BJ (cell line): ENCODE measurements around the gene TNFRSF21. TPM values are rescaled to one million over a fixed set of nuclear protein-coding genes. Genes with fewer than 3 reads are reported as not detected.

ENCODE experiments used
- CTCF ChIA-PET: fragments of 350-600 bp; formaldehyde crosslinking; extraction: SDS; loops from one replicate; lab custom pipeline; 2021; ENCODE audit warnings: antibody characterized with exemption, inconsistent platforms; lab: Yijun Ruan, JAX
- POLR2A ChIA-PET: fragments of 300-600 bp; sonication (Branson Sonifier 250); formaldehyde crosslinking; extraction: SDS; loops from one replicate; lab custom pipeline; 2021; ENCODE audit warnings: antibody characterized with exemption; lab: Charles Lee
- DNase-seq: peaks from one replicate; pipeline ENCODE4 v3.0.0-alpha.2; 2011; ENCODE audit warnings: low read depth
- H3K27me3 ChIP-seq: 2 replicates; pipeline ENCODE4 v1.6.0; 2011; ENCODE audit warnings: low read length; ENCODE audit not compliant: control insufficient read depth, insufficient read depth
- H3K36me3 ChIP-seq: 2 replicates; pipeline ENCODE4 v1.5.1; 2011; ENCODE audit warnings: low read length; ENCODE audit not compliant: control insufficient read depth, insufficient read depth
- H3K4me3 ChIP-seq: 2 replicates; pipeline ENCODE4 v1.5.1; 2011; ENCODE audit warnings: low read depth, mild to moderate bottlenecking, control low read depth, low read length
- polyA plus RNA-seq: library from polyadenylated mRNA; depleted of rRNA; stranded (reverse); fragments of >200 nt; gene quantifications from 2 replicates; pipeline ENCODE4 v1.2.3, GENCODE V29; 2011
- TF ChIP-seq, protein P1 (sequence below): IDR thresholded peaks from 2 replicates; pipeline ENCODE4 v1.5.1; 2011; ENCODE audit warnings: low read depth, mild to moderate bottlenecking, control low read depth, inconsistent platforms, low read length, moderate library complexity; ENCODE audit not compliant: insufficient read depth

TNFRSF21 gene
- polyA plus RNA-seq, 1 experiment, result 3.6 TPM

GRCh38 chr6:47203266-47203937 lies 106.3 kb downstream of the TNFRSF21 start:
- ChIA-PET CTCF (interaction anchor here (1.2 kb wide), 1 partner anchor 10 kb away, joined by 3 read pairs; no protein-coding TSS in a partner anchor), POLR2A (no interaction called here)
- H3K27me3 ChIP-seq, result peaks cover 3% of the 10 kb centered on the region
- TF ChIP-seq, protein P1, sequence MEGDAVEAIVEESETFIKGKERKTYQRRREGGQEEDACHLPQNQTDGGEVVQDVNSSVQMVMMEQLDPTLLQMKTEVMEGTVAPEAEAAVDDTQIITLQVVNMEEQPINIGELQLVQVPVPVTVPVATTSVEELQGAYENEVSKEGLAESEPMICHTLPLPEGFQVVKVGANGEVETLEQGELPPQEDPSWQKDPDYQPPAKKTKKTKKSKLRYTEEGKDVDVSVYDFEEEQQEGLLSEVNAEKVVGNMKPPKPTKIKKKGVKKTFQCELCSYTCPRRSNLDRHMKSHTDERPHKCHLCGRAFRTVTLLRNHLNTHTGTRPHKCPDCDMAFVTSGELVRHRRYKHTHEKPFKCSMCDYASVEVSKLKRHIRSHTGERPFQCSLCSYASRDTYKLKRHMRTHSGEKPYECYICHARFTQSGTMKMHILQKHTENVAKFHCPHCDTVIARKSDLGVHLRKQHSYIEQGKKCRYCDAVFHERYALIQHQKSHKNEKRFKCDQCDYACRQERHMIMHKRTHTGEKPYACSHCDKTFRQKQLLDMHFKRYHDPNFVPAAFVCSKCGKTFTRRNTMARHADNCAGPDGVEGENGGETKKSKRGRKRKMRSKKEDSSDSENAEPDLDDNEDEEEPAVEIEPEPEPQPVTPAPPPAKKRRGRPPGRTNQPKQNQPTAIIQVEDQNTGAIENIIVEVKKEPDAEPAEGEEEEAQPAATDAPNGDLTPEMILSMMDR, result no peak
- no peak for DNase-seq
- no peak overlapping the region for H3K4me3 ChIP-seq
- no peaks in the 10 kb centered on the region for H3K36me3 ChIP-seq

GRCh38 chr6:47202644-47203205 lies 107.0 kb downstream of the TNFRSF21 start:
- no peak for DNase-seq
- H3K27me3 ChIP-seq, result peaks cover 3% of the 10 kb centered on the region
- H3K4me3 ChIP-seq, result no peak overlapping the region
- TF ChIP-seq, protein P1, result no peak
- CTCF ChIA-PET, result interaction anchor here (1.2 kb wide), 1 partner anchor 10 kb away, joined by 3 read pairs; no protein-coding TSS in a partner anchor
- POLR2A ChIA-PET, result no interaction called here
- no peaks in the 10 kb centered on the region for H3K36me3 ChIP-seq

- ChIA-PET CTCF (no interaction called here), POLR2A (no interaction called here)
- Histone ChIP-seq H3K27me3 (peaks cover 3% of the 10 kb centered on the region), H3K4me3 (no peak overlapping the region), H3K36me3 (no peaks in the 10 kb centered on the region)
- TF ChIP-seq, protein P1, result no peak
- DNase-seq, result no peak
Measured at GRCh38 chr6:47200536-47201334, 109.0 kb downstream of the TNFRSF21 start.

GRCh38 chr6:47197682-47198640 lies 111.7 kb downstream of the TNFRSF21 start:
- Histone ChIP-seq H3K4me3 (no peak overlapping the region), H3K27me3 (peaks cover 1% of the 10 kb centered on the region), H3K36me3 (no peaks in the 10 kb centered on the region)
- TF ChIP-seq, protein P1, result no peak
- POLR2A ChIA-PET, result interaction anchor here (0.6 kb wide), 1 partner anchor 1625 kb away, joined by 4 read pairs; no protein-coding TSS in a partner anchor
- CTCF ChIA-PET, result interaction anchor here (0.6 to 1.9 kb wide), 2 partner anchors 9 to 132 kb away, joined by 3 to 6 read pairs; no protein-coding TSS in a partner anchor
- no peak for DNase-seq
